ENCODE measurements around the gene PMS1. TPM values are rescaled to one million over a fixed set of nuclear protein-coding genes. Genes with fewer than 3 reads are reported as not detected.

The PMS1 gene
- total RNA-seq, 4 donors from 2014 or later: 13.6 to 47.0 (median 14.5) TPM

GRCh38 chr2:189870381-189871085 lies 86.3 kb downstream of the PMS1 start:
- Histone ChIP-seq H3K4me1 (no peaks in the 10 kb centered on the region), H3K4me3 (no peak overlapping the region), H3K27me3 (no peaks in the 10 kb centered on the region), H3K9me3 (no peaks in the 10 kb centered on the region), H3K36me3 (peaks cover 0 to 5% (median 0%) of the 10 kb centered on the region in 3 donors), H3K27ac (no peak overlapping the region)
- TF ChIP-seq CTCF (IDR thresholded peaks at IDR 0.05) (no peak), POLR2A (IDR thresholded peaks at IDR 0.05) (no peak)
- no peak for DNase-seq

DNA sequence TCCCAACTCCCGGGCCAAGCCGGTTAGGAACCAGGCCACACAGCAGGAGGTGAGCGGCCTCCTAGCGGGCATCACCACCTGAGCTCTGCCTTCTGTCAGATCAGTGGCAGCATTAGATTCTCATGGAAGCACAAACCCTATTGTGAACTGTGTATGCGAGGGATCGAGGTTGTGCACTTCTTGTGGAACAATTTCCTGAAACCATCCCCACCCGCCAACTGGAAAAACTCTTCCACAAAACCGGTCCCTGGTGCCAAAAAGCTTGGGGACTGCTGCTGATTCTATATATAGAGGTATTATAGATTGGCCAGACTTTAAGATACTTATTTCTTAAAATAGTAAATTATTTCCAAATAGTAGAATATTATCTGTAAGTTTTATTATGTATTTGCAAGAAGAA lies 89.4 kb downstream of the PMS1 start:
- DNase-seq: no peak
- H3K4me3 ChIP-seq: no peak overlapping the region
- no peak for TF ChIP-seq CTCF (IDR thresholded peaks at IDR 0.05)
- no peaks in the 10 kb centered on the region for H3K27me3 ChIP-seq
- no peaks in the 10 kb centered on the region for H3K9me3 ChIP-seq
- no peaks in the 10 kb centered on the region for H3K4me1 ChIP-seq
- H3K27ac ChIP-seq: no peak overlapping the region
- peaks cover 0 to 5% (median 0%) of the 10 kb centered on the region in 3 donors for H3K36me3 ChIP-seq

DNA sequence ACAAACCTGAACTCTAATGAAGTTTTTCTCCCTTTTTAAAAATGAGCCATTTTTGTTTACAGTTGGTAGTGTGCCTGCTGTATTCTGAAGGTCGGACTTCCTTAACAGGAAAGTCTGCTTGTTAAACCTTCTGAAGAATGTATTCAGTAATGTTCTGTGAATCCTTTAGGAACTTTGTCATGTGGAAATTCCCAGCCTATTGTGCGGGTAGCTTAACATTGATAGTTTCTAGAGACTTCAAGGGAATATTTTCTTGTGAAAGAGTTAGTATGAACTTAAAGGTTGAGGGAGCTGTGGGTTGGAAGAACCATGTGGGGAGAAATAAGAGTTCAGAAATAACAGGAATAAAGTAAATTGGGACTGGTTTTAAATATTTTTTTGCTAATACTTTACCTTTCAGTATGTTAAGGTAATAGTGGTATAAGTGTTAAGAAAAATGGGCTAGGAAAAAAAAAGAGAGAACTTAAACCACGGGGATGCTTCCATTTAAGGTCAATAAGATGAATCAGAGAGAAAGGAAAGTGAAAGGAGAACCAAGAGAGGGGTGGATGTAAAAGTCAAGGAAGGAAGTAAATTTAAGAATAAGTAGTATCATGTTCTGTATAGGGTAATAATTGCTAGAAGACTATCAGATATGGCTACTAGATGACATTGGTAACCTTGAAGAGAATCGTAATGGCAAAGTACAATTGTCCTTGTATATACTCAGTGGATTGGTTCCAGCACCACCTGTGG lies 90.5 kb downstream of the PMS1 start:
- Histone ChIP-seq H3K4me3 (no peak overlapping the region), H3K36me3 (peaks cover 0 to 5% (median 0%) of the 10 kb centered on the region in 3 donors), H3K27me3 (no peaks in the 10 kb centered on the region), H3K27ac (no peak overlapping the region), H3K4me1 (no peaks in the 10 kb centered on the region), H3K9me3 (no peaks in the 10 kb centered on the region)
- TF ChIP-seq CTCF (IDR thresholded peaks at IDR 0.05) (no peak), POLR2A (IDR thresholded peaks at IDR 0.05) (no peak)
- DNase-seq: no peak

DNA sequence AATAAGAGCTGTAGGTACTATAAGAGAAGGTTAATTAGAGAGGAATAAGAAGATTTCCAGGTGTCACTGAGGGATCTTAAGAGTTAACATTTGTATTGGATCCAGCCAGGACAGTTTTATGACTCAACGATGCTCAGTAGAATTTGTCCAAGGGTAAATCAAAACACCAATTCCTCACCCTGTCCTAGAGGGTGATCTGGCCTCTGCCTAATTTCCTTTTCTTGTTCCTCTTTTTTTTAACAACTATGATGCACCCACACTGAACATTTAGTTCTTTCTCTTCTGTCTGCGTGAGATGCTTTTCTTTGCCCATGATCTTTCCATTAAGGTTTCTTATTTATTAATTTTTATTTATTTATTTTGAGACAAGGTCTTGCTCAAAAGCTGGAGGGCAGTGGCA lies 92.0 kb downstream of the PMS1 start:
- Histone ChIP-seq H3K4me3 (no peak overlapping the region), H3K4me1 (no peaks in the 10 kb centered on the region), H3K9me3 (no peaks in the 10 kb centered on the region), H3K27me3 (no peaks in the 10 kb centered on the region), H3K27ac (no peak overlapping the region), H3K36me3 (peaks cover 0 to 5% (median 0%) of the 10 kb centered on the region in 3 donors)
- no peak for DNase-seq
- TF ChIP-seq POLR2A (IDR thresholded peaks at IDR 0.05) (no peak), CTCF (IDR thresholded peaks at IDR 0.05) (no peak)

GRCh38 chr2:189879716-189880081 lies 95.4 kb downstream of the PMS1 start:
- no peaks in the 10 kb centered on the region for H3K27me3 ChIP-seq
- DNase-seq: no peak
- no peaks in the 10 kb centered on the region for H3K36me3 ChIP-seq
- no peak overlapping the region for H3K4me3 ChIP-seq
- TF ChIP-seq POLR2A (IDR thresholded peaks at IDR 0.05): no peak
- TF ChIP-seq CTCF (IDR thresholded peaks at IDR 0.05): no peak
- no peaks in the 10 kb centered on the region for H3K9me3 ChIP-seq
- no peak overlapping the region for H3K27ac ChIP-seq
- no peaks in the 10 kb centered on the region for H3K4me1 ChIP-seq
